ENCODE measurements around the gene PDE4D. TPM values are rescaled to one million over a fixed set of nuclear protein-coding genes. Genes with fewer than 3 reads are reported as not detected.

Gene PDE4D
- total RNA-seq, 1 experiment from 2014 or later, result 11.6 TPM

DNA sequence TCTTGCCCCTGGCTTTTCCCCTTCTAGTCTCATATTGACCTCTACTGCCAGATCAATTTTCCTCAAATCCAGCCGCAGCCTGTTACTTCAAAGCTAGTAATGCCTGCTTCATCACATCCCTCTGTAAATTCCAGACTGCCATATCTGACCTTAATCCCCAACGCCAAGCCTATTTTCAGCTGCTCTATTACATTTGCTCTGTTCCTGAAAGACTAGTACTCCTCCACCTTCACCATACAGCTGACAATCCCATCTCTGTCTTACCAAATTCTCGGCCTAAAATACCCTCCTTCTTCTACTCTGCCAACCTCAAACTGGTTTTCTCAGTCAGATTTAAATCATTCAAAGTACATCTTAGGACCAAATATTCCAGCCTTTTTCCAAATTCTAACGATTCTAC lies 890.4 kb downstream of the PDE4D start:
- Mint-ChIP-seq H3K27me3 (ENCODE audit: unreplicated experiment) (no peaks in the 10 kb centered on the region), H3K36me3 (ENCODE audit: insufficient read depth, unreplicated experiment) (no peaks in the 10 kb centered on the region), H3K27ac (ENCODE audit: unreplicated experiment) (no peak overlapping the region), H3K4me3 (ENCODE audit: low read depth, unreplicated experiment) (no peak overlapping the region), H3K9me3 (ENCODE audit: low read depth, unreplicated experiment) (no peaks in the 10 kb centered on the region), H3K4me1 (ENCODE audit: low read depth, unreplicated experiment) (no peaks in the 10 kb centered on the region)
- TF ChIP-seq, protein P1, sequence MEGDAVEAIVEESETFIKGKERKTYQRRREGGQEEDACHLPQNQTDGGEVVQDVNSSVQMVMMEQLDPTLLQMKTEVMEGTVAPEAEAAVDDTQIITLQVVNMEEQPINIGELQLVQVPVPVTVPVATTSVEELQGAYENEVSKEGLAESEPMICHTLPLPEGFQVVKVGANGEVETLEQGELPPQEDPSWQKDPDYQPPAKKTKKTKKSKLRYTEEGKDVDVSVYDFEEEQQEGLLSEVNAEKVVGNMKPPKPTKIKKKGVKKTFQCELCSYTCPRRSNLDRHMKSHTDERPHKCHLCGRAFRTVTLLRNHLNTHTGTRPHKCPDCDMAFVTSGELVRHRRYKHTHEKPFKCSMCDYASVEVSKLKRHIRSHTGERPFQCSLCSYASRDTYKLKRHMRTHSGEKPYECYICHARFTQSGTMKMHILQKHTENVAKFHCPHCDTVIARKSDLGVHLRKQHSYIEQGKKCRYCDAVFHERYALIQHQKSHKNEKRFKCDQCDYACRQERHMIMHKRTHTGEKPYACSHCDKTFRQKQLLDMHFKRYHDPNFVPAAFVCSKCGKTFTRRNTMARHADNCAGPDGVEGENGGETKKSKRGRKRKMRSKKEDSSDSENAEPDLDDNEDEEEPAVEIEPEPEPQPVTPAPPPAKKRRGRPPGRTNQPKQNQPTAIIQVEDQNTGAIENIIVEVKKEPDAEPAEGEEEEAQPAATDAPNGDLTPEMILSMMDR (IDR thresholded peaks at IDR 0.05; ENCODE audit: unreplicated experiment), result no peak
- intact Hi-C loops (cut with micrococcal nuclease; ENCODE audit: unreplicated experiment), result no loop called here
- CTCF ChIA-PET, result no interaction called here
- DNase-seq, result no peak
- no TSS peak for BruUV-seq (replicated peaks)

DNA sequence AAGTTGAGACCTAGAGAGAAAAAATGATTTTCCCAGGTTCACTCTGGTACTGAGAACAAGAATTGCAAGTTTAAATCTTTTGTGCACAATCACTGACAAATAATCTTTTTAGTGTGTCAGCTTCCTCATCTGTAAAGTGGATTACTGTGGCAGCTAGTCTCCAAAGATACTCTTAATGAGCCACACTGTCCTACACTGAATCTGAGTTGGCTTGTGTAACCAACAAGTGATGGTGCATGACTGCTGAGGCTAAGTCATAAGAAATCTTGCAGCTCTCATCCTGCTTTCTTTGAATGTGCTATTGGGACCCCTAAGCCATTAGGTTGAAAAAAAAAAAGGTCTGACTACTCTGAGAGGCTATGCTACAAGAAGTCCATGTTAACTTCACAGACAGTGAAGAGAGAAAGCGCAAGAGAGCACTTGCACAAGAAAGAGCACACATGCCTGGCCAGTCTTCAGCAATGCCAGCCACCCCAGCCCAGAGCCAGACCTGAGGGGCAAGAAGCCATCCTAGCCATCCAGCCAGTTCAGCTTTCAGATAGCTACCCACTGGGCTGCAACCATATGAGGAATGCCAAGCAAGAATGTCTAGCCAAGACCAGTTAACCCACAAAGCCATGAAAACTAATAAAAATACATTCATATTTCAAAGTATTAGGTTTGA lies 891.2 kb downstream of the PDE4D start:
- Mint-ChIP-seq H3K36me3 (ENCODE audit: insufficient read depth, unreplicated experiment) (no peaks in the 10 kb centered on the region), H3K27me3 (ENCODE audit: unreplicated experiment) (no peaks in the 10 kb centered on the region), H3K4me3 (ENCODE audit: low read depth, unreplicated experiment) (no peak overlapping the region), H3K27ac (ENCODE audit: unreplicated experiment) (no peak overlapping the region), H3K4me1 (ENCODE audit: low read depth, unreplicated experiment) (no peaks in the 10 kb centered on the region), H3K9me3 (ENCODE audit: low read depth, unreplicated experiment) (no peaks in the 10 kb centered on the region)
- CTCF ChIA-PET, result no interaction called here
- TF ChIP-seq, protein P1 (IDR thresholded peaks at IDR 0.05; ENCODE audit: unreplicated experiment), result no peak
- no TSS peak for BruUV-seq (replicated peaks)
- intact Hi-C loops (cut with micrococcal nuclease; ENCODE audit: unreplicated experiment), result no loop called here
- DNase-seq, result no peak

DNA sequence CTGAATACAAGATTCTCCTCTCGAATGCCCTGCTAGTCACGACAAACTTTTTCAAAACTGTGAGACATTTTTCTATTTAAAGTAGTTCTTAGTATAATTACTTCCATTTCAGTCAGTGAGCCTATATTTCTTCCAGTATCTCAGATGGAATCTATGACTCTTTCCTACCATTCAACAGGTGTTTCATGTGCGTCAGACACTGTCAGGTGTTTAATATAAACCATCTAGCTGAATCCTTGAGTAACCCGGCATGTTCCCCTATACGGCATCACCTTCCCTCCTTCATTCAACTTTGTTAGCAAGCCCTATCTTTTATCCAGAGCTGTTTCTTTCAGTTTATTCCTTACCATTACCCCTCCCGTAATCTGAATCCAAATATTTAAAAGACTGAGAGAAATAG lies 891.8 kb downstream of the PDE4D start:
- H3K36me3 Mint-ChIP-seq (ENCODE audit: insufficient read depth, unreplicated experiment), result no peaks in the 10 kb centered on the region
- TF ChIP-seq, protein P1 (IDR thresholded peaks at IDR 0.05; ENCODE audit: unreplicated experiment), result no peak
- CTCF ChIA-PET, result no interaction called here
- no peaks in the 10 kb centered on the region for H3K4me1 Mint-ChIP-seq (ENCODE audit: low read depth, unreplicated experiment)
- H3K27ac Mint-ChIP-seq (ENCODE audit: unreplicated experiment), result no peak overlapping the region
- no peaks in the 10 kb centered on the region for H3K27me3 Mint-ChIP-seq (ENCODE audit: unreplicated experiment)
- no peak overlapping the region for H3K4me3 Mint-ChIP-seq (ENCODE audit: low read depth, unreplicated experiment)
- no TSS peak for BruUV-seq (replicated peaks)
- no peaks in the 10 kb centered on the region for H3K9me3 Mint-ChIP-seq (ENCODE audit: low read depth, unreplicated experiment)
- no peak for DNase-seq
- intact Hi-C loops (cut with micrococcal nuclease; ENCODE audit: unreplicated experiment), result no loop called here

DNA sequence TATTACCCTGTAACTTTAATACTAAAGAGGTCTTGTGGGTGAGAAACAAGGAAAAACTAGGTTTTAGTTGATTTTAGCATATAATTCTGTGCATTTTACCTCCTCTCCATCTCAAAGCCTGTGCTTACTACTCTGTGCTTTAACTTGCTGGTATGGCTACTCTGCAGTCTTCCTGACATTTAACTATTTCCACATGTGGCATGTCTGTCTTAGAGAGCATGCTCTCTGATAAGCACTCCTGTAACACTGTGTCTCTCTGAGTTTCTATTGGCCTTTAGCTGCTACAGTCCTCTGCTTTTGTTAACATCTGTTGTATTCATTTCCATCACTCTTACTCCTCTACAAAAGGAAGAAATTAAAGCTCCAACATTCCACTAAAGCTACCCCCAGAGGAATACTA lies 892.4 kb downstream of the PDE4D start:
- BruUV-seq (replicated peaks), result no TSS peak
- Mint-ChIP-seq H3K4me1 (ENCODE audit: low read depth, unreplicated experiment) (no peaks in the 10 kb centered on the region), H3K36me3 (ENCODE audit: insufficient read depth, unreplicated experiment) (no peaks in the 10 kb centered on the region), H3K27me3 (ENCODE audit: unreplicated experiment) (no peaks in the 10 kb centered on the region), H3K9me3 (ENCODE audit: low read depth, unreplicated experiment) (no peaks in the 10 kb centered on the region), H3K27ac (ENCODE audit: unreplicated experiment) (no peak overlapping the region), H3K4me3 (ENCODE audit: low read depth, unreplicated experiment) (no peak overlapping the region)
- DNase-seq, result no peak
- TF ChIP-seq, protein P1 (IDR thresholded peaks at IDR 0.05; ENCODE audit: unreplicated experiment), result no peak
- CTCF ChIA-PET, result no interaction called here
- intact Hi-C loops (cut with micrococcal nuclease; ENCODE audit: unreplicated experiment), result no loop called here

All from Calu3 (cell line).